ENCODE measurements around the gene CALHM5.

- TF ChIP-seq CTCF (IDR thresholded peaks at IDR 0.05) (no peak), POLR2A (IDR thresholded peaks at IDR 0.05) (no peak)
Measured at GRCh38 chr6:116560130-116560529, 48.7 kb downstream of the CALHM5 start.
